DND-41 (cell line): ENCODE data around the gene NFE2L1.
"Not testable (repeated sequence)": the region's sequence is repeated elsewhere in the genome, so short reads cannot be mapped to it uniquely, and the experiment has no call there.

ENCODE experiments used
- ATAC-seq: fragments of 200-7000 bp; cut with Tn5 transposase; 3 replicates; pipeline ENCODE4 v1.9.1; 2021; ENCODE audit warnings: low read depth; ENCODE audit not compliant: insufficient read depth
- DNase-seq: peaks from one replicate; pipeline ENCODE4 v3.0.0-alpha.2; 2020
- H2AFZ ChIP-seq: 2 replicates; pipeline ENCODE4 v1.6.0; 2012; ENCODE audit warnings: low read depth, low read length
- H3K27ac ChIP-seq: 2 replicates; pipeline ENCODE4 v1.5.1; 2012; ENCODE audit warnings: low read length, inconsistent platforms
- H3K27me3 ChIP-seq: fragments of 200-600 bp; sonication (generic); 2 replicates; pipeline ENCODE4 v1.6.0; 2012; ENCODE audit warnings: low read length, mild to moderate bottlenecking, inconsistent platforms; ENCODE audit not compliant: insufficient read depth, poor library complexity
- H3K36me3 ChIP-seq: 2 replicates; pipeline ENCODE4 v1.5.1; 2012; ENCODE audit warnings: low read length, inconsistent platforms; ENCODE audit not compliant: insufficient read depth
- H3K4me1 ChIP-seq: 2 replicates; pipeline ENCODE4 v1.5.1; 2012; ENCODE audit warnings: mild to moderate bottlenecking, low read length; ENCODE audit not compliant: insufficient read depth
- H3K4me2 ChIP-seq: 2 replicates; pipeline ENCODE4 v1.6.0; 2012; ENCODE audit warnings: mild to moderate bottlenecking, moderate library complexity, low read length, inconsistent platforms; ENCODE audit not compliant: insufficient read depth
- H3K4me3 ChIP-seq, 2 experiments: fragments of 200-600 bp in 1 of 2; shearing (Covaris generic) in 1 of 2; 2 replicates each; pipeline ENCODE4 v1.5.1; 2012 to 2016; ENCODE audit warnings: inconsistent platforms in 2 of 2, low read length in 2 of 2, mild to moderate bottlenecking in 2 of 2, low read depth in 1 of 2, moderate library complexity in 1 of 2
- H3K79me2 ChIP-seq: 2 replicates; pipeline ENCODE4 v1.6.0; 2012; ENCODE audit warnings: low read length, inconsistent platforms; ENCODE audit not compliant: insufficient read depth
- H3K9ac ChIP-seq: 2 replicates; pipeline ENCODE4 v1.6.0; 2012; ENCODE audit warnings: low read depth, mild to moderate bottlenecking, inconsistent platforms, low read length, moderate library complexity
- H3K9me3 ChIP-seq: 2 replicates; pipeline ENCODE4 v1.5.1; 2012; ENCODE audit warnings: low read length, moderate library complexity, mild to moderate bottlenecking, inconsistent platforms; ENCODE audit not compliant: insufficient read depth, severe bottlenecking
- H4K20me1 ChIP-seq: 2 replicates; pipeline ENCODE4 v1.6.0; 2012; ENCODE audit warnings: low read length; ENCODE audit not compliant: insufficient read depth
- CTCF ChIP-seq: IDR thresholded peaks from 2 replicates; pipeline ENCODE4 v1.5.1; 2012; ENCODE audit warnings: borderline replicate concordance, low read length, moderate library complexity, mild to moderate bottlenecking; ENCODE audit not compliant: poor library complexity, severe bottlenecking; ENCODE audit errors: extremely low read depth
- EZH2 ChIP-seq: IDR thresholded peaks from 3 replicates; pipeline ENCODE4 v1.6.1; 2012; ENCODE audit warnings: borderline replicate concordance, low read depth, mild to moderate bottlenecking, moderate library complexity, low read length, inconsistent platforms; ENCODE audit not compliant: severe bottlenecking

The NFE2L1 gene

GRCh38 chr17:48068491-48068961 lies 20.4 kb downstream of the NFE2L1 start:
- H3K4me3 ChIP-seq, result no peak overlapping the region
- TF ChIP-seq EZH2 (no peak), CTCF (peak; percentile 47)
- H4K20me1 ChIP-seq, result peaks cover 28% of the 10 kb centered on the region
- H3K4me2 ChIP-seq, result no peak overlapping the region
- H3K27me3 ChIP-seq, result no peaks in the 10 kb centered on the region
- no peaks in the 10 kb centered on the region for H3K4me1 ChIP-seq
- peaks cover 88% of the 10 kb centered on the region for H3K36me3 ChIP-seq
- ATAC-seq (peak; percentile 75), DNase-seq (no peak)
- no peak overlapping the region for H2AFZ ChIP-seq
- peaks cover 7% of the 10 kb centered on the region for H3K79me2 ChIP-seq
- no peaks in the 10 kb centered on the region for H3K9me3 ChIP-seq
- no peak overlapping the region for H3K9ac ChIP-seq
- H3K27ac ChIP-seq, result no peak overlapping the region

- Histone ChIP-seq H3K27me3 (no peaks in the 10 kb centered on the region), H3K79me2 (peaks cover 12% of the 10 kb centered on the region), H3K9me3 (no peaks in the 10 kb centered on the region), H4K20me1 (peaks cover 27% of the 10 kb centered on the region), H3K4me3 (no peak overlapping the region), H3K9ac (no peak overlapping the region), H3K27ac (no peak overlapping the region), H2AFZ (no peak overlapping the region), H3K4me1 (no peaks in the 10 kb centered on the region), H3K36me3 (peaks cover 90% of the 10 kb centered on the region), H3K4me2 (no peak overlapping the region)
- no peak for TF ChIP-seq CTCF
- TF ChIP-seq EZH2, result no peak
- DNase-seq, result no peak
- ATAC-seq, result no peak
These were observed 22.0 kb downstream of the NFE2L1 start for GRCh38 chr17:48070195-48070594.

- Histone ChIP-seq H3K27me3 (no peaks in the 10 kb centered on the region), H3K4me3 (no peak overlapping the region), H3K9ac (no peak overlapping the region), H3K9me3 (no peaks in the 10 kb centered on the region), H2AFZ (no peak overlapping the region), H3K79me2 (peaks cover 13% of the 10 kb centered on the region), H3K36me3 (peaks cover 92% of the 10 kb centered on the region), H3K4me1 (no peaks in the 10 kb centered on the region), H3K27ac (no peak overlapping the region), H3K4me2 (no peak overlapping the region), H4K20me1 (peaks cover 37% of the 10 kb centered on the region)
- DNase-seq (no peak), ATAC-seq (no peak)
- no peak for TF ChIP-seq CTCF
- no peak for TF ChIP-seq EZH2
These were observed 23.5 kb downstream of the NFE2L1 start for GRCh38 chr17:48071654-48072053.

GRCh38 chr17:48072811-48073210 lies 24.7 kb downstream of the NFE2L1 start:
- H3K4me2 ChIP-seq, H3K4me3 ChIP-seq, H3K4me1 ChIP-seq, ATAC-seq, H2AFZ ChIP-seq, H3K27ac ChIP-seq, DNase-seq, H3K27me3 ChIP-seq, H3K9ac ChIP-seq, H3K9me3 ChIP-seq: not testable (repeated sequence)
- H4K20me1 ChIP-seq, result peaks cover 41% of the 10 kb centered on the region
- H3K79me2 ChIP-seq, result peaks cover 23% of the 10 kb centered on the region
- peaks cover 85% of the 10 kb centered on the region for H3K36me3 ChIP-seq

- H3K36me3 ChIP-seq, result peaks cover 80% of the 10 kb centered on the region
- H4K20me1 ChIP-seq, result peaks cover 40% of the 10 kb centered on the region
- H3K27ac ChIP-seq, H2AFZ ChIP-seq, H3K4me3 ChIP-seq, DNase-seq, H3K4me1 ChIP-seq, H3K9ac ChIP-seq, H3K9me3 ChIP-seq, ATAC-seq, H3K4me2 ChIP-seq, H3K27me3 ChIP-seq: not testable (repeated sequence)
- peaks cover 29% of the 10 kb centered on the region for H3K79me2 ChIP-seq
These were observed 25.5 kb downstream of the NFE2L1 start for GRCh38 chr17:48073566-48074094.
